H9 (cell line): Measurements from ENCODE around the gene PYROXD2. TPM values are rescaled to one million over a fixed set of nuclear protein-coding genes. Genes with fewer than 3 reads are reported as not detected.

Source experiments
- DNase-seq: peaks from one replicate; pipeline ENCODE4 v3.0.0-alpha.2; 2017
- H2AFZ ChIP-seq: one replicate; pipeline ENCODE4 v1.6.1; 2013; ENCODE audit warnings: mild to moderate bottlenecking, low read length, control low read depth, moderate library complexity
- H2AK5ac ChIP-seq: 2 replicates; pipeline ENCODE4 v1.6.1; 2013; ENCODE audit warnings: low read length, control low read depth, mixed read lengths; ENCODE audit not compliant: insufficient read length
- H2BK120ac ChIP-seq: one replicate; pipeline ENCODE4 v1.6.1; 2013; ENCODE audit warnings: low read depth, mild to moderate bottlenecking, low read length, control low read depth, inconsistent platforms; ENCODE audit not compliant: poor library complexity, severe bottlenecking
- H2BK12ac ChIP-seq: 2 replicates; pipeline ENCODE4 v1.6.1; 2013; ENCODE audit warnings: low read length, control low read depth, mixed read lengths, low read depth; ENCODE audit not compliant: insufficient read length
- H2BK15ac ChIP-seq: 2 replicates; pipeline ENCODE4 v1.6.1; 2013; ENCODE audit warnings: low read depth, low read length, control low read depth
- H2BK20ac ChIP-seq: one replicate; pipeline ENCODE4 v1.6.1; 2013; ENCODE audit warnings: low read depth, mild to moderate bottlenecking, low read length, control low read depth, inconsistent platforms; ENCODE audit not compliant: poor library complexity, severe bottlenecking
- H2BK5ac ChIP-seq: 2 replicates; pipeline ENCODE4 v1.6.1; 2013; ENCODE audit warnings: low read length, control low read depth, mixed read lengths; ENCODE audit not compliant: insufficient read length
- H3K14ac ChIP-seq: 2 replicates; pipeline ENCODE4 v1.6.1; 2013; ENCODE audit warnings: low read length, control low read depth; ENCODE audit not compliant: insufficient read depth
- H3K18ac ChIP-seq: 2 replicates; pipeline ENCODE4 v1.6.1; 2013; ENCODE audit warnings: low read depth, mild to moderate bottlenecking, mixed read lengths, low read length, control low read depth; ENCODE audit not compliant: insufficient read length
- H3K23ac ChIP-seq: 2 replicates; pipeline ENCODE4 v1.6.1; 2013; ENCODE audit warnings: low read length, control low read depth, mixed read lengths, low read depth; ENCODE audit not compliant: insufficient read length
- H3K23me2 ChIP-seq: 2 replicates; pipeline ENCODE4 v1.6.1; 2013; ENCODE audit warnings: low read depth, mild to moderate bottlenecking, mixed read lengths, low read length, control low read depth; ENCODE audit not compliant: insufficient read length, poor library complexity, severe bottlenecking
- H3K27ac ChIP-seq: 2 replicates; pipeline ENCODE4 v1.5.1; 2013; ENCODE audit warnings: low read length, control low read depth, mixed read lengths, low read depth; ENCODE audit not compliant: insufficient read length
- H3K27me3 ChIP-seq: 2 replicates; pipeline ENCODE4 v1.6.1; 2013; ENCODE audit warnings: low read length, control low read depth, inconsistent platforms; ENCODE audit not compliant: insufficient read depth
- H3K4ac ChIP-seq: 2 replicates; pipeline ENCODE4 v1.6.1; 2013; ENCODE audit warnings: low read depth, mild to moderate bottlenecking, control low read depth, inconsistent platforms, low read length, moderate library complexity
- H3K4me1 ChIP-seq: 2 replicates; pipeline ENCODE4 v1.6.1; 2013; ENCODE audit warnings: low read length, control low read depth, inconsistent platforms; ENCODE audit not compliant: insufficient read depth
- H3K4me2 ChIP-seq: 2 replicates; pipeline ENCODE4 v1.6.1; 2013; ENCODE audit warnings: low read length, control low read depth, mixed read lengths; ENCODE audit not compliant: insufficient read length, insufficient read depth
- H3K56ac ChIP-seq: 2 replicates; pipeline ENCODE4 v1.6.1; 2013; ENCODE audit warnings: low read depth, mild to moderate bottlenecking, mixed read lengths, low read length, control low read depth; ENCODE audit not compliant: insufficient read length
- H3K79me1 ChIP-seq: 2 replicates; pipeline ENCODE4 v1.6.1; 2013; ENCODE audit warnings: low read depth, mild to moderate bottlenecking, moderate library complexity, low read length, control low read depth, inconsistent platforms; ENCODE audit not compliant: insufficient read depth, poor library complexity, severe bottlenecking
- H3K79me2 ChIP-seq: 2 replicates; pipeline ENCODE4 v1.6.1; 2013; ENCODE audit warnings: low read length, control low read depth, inconsistent platforms; ENCODE audit not compliant: insufficient read depth
- H3K9ac ChIP-seq: 2 replicates; pipeline ENCODE4 v1.6.1; 2013; ENCODE audit warnings: low read length, control low read depth, mixed read lengths; ENCODE audit not compliant: insufficient read length; ENCODE audit errors: extremely low read depth
- H3K9me3 ChIP-seq: one replicate; pipeline ENCODE4 v1.6.1; 2013; ENCODE audit warnings: low read depth, low read length, inconsistent platforms; ENCODE audit not compliant: control insufficient read depth
- H3T11ph ChIP-seq: one replicate; pipeline ENCODE4 v1.6.1; 2013; ENCODE audit warnings: mild to moderate bottlenecking, low read length, control low read depth, inconsistent platforms
- H4K20me1 ChIP-seq: one replicate; pipeline ENCODE4 v1.6.1; 2013; ENCODE audit not compliant: control insufficient read depth, insufficient read length, insufficient read depth
- H4K5ac ChIP-seq: 2 replicates; pipeline ENCODE4 v1.6.1; 2013; ENCODE audit warnings: low read depth, mild to moderate bottlenecking, mixed read lengths, low read length, control low read depth; ENCODE audit not compliant: insufficient read length
- H4K8ac ChIP-seq: replicated peaks from 2 replicates; pipeline ENCODE4 v1.6.1; 2013; ENCODE audit warnings: low read length, control low read depth, mixed read lengths, low read depth; ENCODE audit not compliant: insufficient read length
- H4K91ac ChIP-seq: 2 replicates; pipeline ENCODE4 v1.6.1; 2013; ENCODE audit warnings: low read depth, mild to moderate bottlenecking, moderate library complexity, mixed read lengths, low read length, control low read depth; ENCODE audit not compliant: insufficient read length
- H3K27ac Mint-ChIP-seq, 3 experiments: 2 replicates in 2 of 3; 3 replicates in 1 of 3; pipeline ENCODE4 v1.8.0; 2020 to 2021; ENCODE audit warnings: mixed read lengths in 3 of 3, mild to moderate bottlenecking in 1 of 3, moderate library complexity in 1 of 3
- H3K27me3 Mint-ChIP-seq: 2 replicates; pipeline ENCODE4 v1.8.0; 2021; ENCODE audit warnings: low read depth, mild to moderate bottlenecking, moderate library complexity, mixed read lengths
- H3K36me3 Mint-ChIP-seq, 3 experiments: 2 replicates in 2 of 3; 3 replicates in 1 of 3; pipeline ENCODE4 v1.8.0; 2020 to 2021; ENCODE audit warnings: low read depth in 3 of 3, mixed read lengths in 3 of 3; ENCODE audit not compliant: insufficient read depth in 1 of 3
- H3K4me1 Mint-ChIP-seq, 2 experiments: 2 replicates each; pipeline ENCODE4 v1.8.0; 2020; ENCODE audit warnings: mixed read lengths in 2 of 2
- H3K4me3 Mint-ChIP-seq, 2 experiments: 2 replicates in 1 of 2; 3 replicates in 1 of 2; pipeline ENCODE4 v1.8.0; 2020 to 2021; ENCODE audit warnings: mild to moderate bottlenecking in 2 of 2, mixed read lengths in 2 of 2, moderate library complexity in 1 of 2
- H3K9me3 Mint-ChIP-seq, 2 experiments: 2 replicates in 1 of 2; 3 replicates in 1 of 2; pipeline ENCODE4 v1.8.0; 2020; ENCODE audit warnings: mild to moderate bottlenecking in 2 of 2, mixed read lengths in 2 of 2, moderate library complexity in 1 of 2
- total RNA-seq: library from RNA; stranded (reverse); gene quantifications from 2 replicates; pipeline ENCODE4 v1.2.1, GENCODE V29; 2021
- TF ChIP-seq, protein P1 (sequence below): fragments of 200-600 bp; sonication (generic); conservative IDR thresholded peaks from 3 replicates; pipeline ENCODE4 v1.8.0; 2021; ENCODE audit warnings: antibody characterized with exemption, mild to moderate bottlenecking

PYROXD2 gene
- total RNA-seq, 1 experiment from 2014 or later = 5.3 TPM

DNA sequence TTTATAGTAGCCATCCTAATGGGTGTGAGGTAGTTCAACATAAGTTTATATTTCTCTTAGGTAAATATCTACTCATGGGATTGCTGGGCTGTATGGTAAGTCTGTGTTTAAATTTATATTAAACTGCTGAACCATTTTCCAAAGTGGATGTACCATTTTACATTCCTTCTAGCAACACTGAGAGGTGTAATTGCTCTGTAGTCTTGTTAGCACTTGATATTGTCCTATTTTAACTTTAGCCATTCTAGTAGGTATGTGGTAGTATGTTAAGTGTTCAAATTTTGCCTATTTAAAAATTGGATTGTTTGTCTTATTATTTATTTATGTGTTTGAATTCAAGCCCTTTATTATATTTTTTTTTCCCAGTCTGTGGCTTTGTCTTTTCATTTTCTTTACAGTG is 34.3 kb upstream of the PYROXD2 start:
- Histone ChIP-seq H2BK12ac (no peak overlapping the region), H2BK20ac (no peak overlapping the region), H3K4ac (no peak overlapping the region), H3K9ac (no peak overlapping the region), H3K23ac (no peak overlapping the region), H3K79me2 (no peaks in the 10 kb centered on the region), H3K4me1 (no peaks in the 10 kb centered on the region), H3K56ac (no peak overlapping the region), H4K8ac (no peak overlapping the region), H2AFZ (no peak overlapping the region), H3K4me2 (no peak overlapping the region), H3K23me2 (no peaks in the 10 kb centered on the region), H3K9me3 (no peaks in the 10 kb centered on the region), H3K18ac (no peak overlapping the region), H2BK15ac (no peak overlapping the region), H2AK5ac (no peak overlapping the region), H4K20me1 (no peaks in the 10 kb centered on the region), H3K79me1 (no peaks in the 10 kb centered on the region), H2BK5ac (no peak overlapping the region), H3T11ph (no peak overlapping the region), H3K27ac (no peak overlapping the region), H3K14ac (no peak overlapping the region), H4K5ac (no peak overlapping the region), H3K27me3 (no peaks in the 10 kb centered on the region), H4K91ac (no peak overlapping the region), H2BK120ac (no peak overlapping the region)
- no peak overlapping the region for H3K27ac Mint-ChIP-seq
- H3K4me3 Mint-ChIP-seq = no peak overlapping the region
- peaks cover 0 to 2% of the 10 kb centered on the region in 2 experiments; a peak in 2 of 5 replicates for H3K9me3 Mint-ChIP-seq
- peaks cover 9 to 11% (median 9%) of the 10 kb centered on the region in 3 experiments for H3K36me3 Mint-ChIP-seq
- no peak for DNase-seq
- peaks cover 6% of the 10 kb centered on the region; the same call in 1 of the 2 replicates for H3K27me3 Mint-ChIP-seq
- TF ChIP-seq, protein P1, sequence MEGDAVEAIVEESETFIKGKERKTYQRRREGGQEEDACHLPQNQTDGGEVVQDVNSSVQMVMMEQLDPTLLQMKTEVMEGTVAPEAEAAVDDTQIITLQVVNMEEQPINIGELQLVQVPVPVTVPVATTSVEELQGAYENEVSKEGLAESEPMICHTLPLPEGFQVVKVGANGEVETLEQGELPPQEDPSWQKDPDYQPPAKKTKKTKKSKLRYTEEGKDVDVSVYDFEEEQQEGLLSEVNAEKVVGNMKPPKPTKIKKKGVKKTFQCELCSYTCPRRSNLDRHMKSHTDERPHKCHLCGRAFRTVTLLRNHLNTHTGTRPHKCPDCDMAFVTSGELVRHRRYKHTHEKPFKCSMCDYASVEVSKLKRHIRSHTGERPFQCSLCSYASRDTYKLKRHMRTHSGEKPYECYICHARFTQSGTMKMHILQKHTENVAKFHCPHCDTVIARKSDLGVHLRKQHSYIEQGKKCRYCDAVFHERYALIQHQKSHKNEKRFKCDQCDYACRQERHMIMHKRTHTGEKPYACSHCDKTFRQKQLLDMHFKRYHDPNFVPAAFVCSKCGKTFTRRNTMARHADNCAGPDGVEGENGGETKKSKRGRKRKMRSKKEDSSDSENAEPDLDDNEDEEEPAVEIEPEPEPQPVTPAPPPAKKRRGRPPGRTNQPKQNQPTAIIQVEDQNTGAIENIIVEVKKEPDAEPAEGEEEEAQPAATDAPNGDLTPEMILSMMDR = no peak
- H3K4me1 Mint-ChIP-seq = peaks cover 12 to 15% of the 10 kb centered on the region in 2 experiments
